Choroid plexus epithelial cell (primary cell): Measurements from ENCODE around the gene RGS7.

Experiments
- DNase-seq: peaks from one replicate; pipeline ENCODE4 v3.0.0-alpha.2; 2010; ENCODE audit warnings: low read depth
- H3K4me3 ChIP-seq: 2 replicates; pipeline ENCODE4 v1.5.1; 2011; ENCODE audit warnings: low read depth, mild to moderate bottlenecking, control low read depth, low read length, moderate library complexity
- CTCF ChIP-seq: conservative IDR thresholded peaks from 2 replicates; pipeline ENCODE4 v1.5.1; 2011; ENCODE audit warnings: low read depth, mild to moderate bottlenecking, control low read depth, inconsistent platforms, low read length, moderate library complexity

The RGS7 gene

GRCh38 chr1:241356187-241356518 is 852 bp downstream of the RGS7 start:
- DNase-seq, result no peak
- no peak for TF ChIP-seq CTCF
- no peak overlapping the region for H3K4me3 ChIP-seq

GRCh38 chr1:241355311-241356010 is 1.5 kb downstream of the RGS7 start:
- no peak for DNase-seq
- TF ChIP-seq CTCF, result no peak
- no peak overlapping the region for H3K4me3 ChIP-seq

GRCh38 chr1:241352401-241352800 is 4.6 kb downstream of the RGS7 start:
- H3K4me3 ChIP-seq, result no peak overlapping the region
- TF ChIP-seq CTCF, result no peak
- DNase-seq, result no peak

- no peak for TF ChIP-seq CTCF
- H3K4me3 ChIP-seq, result no peak overlapping the region
- DNase-seq, result no peak
These were observed 5.2 kb downstream of the RGS7 start for GRCh38 chr1:241351841-241352240.

GRCh38 chr1:241343956-241344355 is 13.0 kb downstream of the RGS7 start:
- no peak overlapping the region for H3K4me3 ChIP-seq
- no peak for DNase-seq
- TF ChIP-seq CTCF, result no peak

GRCh38 chr1:241336335-241336734 is 20.7 kb downstream of the RGS7 start:
- no peak overlapping the region for H3K4me3 ChIP-seq
- no peak for DNase-seq
- no peak for TF ChIP-seq CTCF

GRCh38 chr1:241332987-241333386 is 24.0 kb downstream of the RGS7 start:
- DNase-seq, result no peak
- no peak for TF ChIP-seq CTCF
- no peak overlapping the region for H3K4me3 ChIP-seq
